Activated CD4-positive, alpha-beta memory T cell treated with anti-CD3 and anti-CD28 coated beads, Interleukin-2, amount 10 ng/mL, durations not matched to agents 7 days and 5 days (primary cell): ENCODE data around the gene OGG1. TPM values are rescaled to one million over a fixed set of nuclear protein-coding genes. Genes with fewer than 3 reads are reported as not detected.

Experiments
- CTCF ChIA-PET: fragments of 350-600 bp; sonication (Branson Sonifier 250); formaldehyde crosslinking; loops from one replicate; lab custom pipeline; 2021; ENCODE audit warnings: antibody characterized with exemption, inconsistent platforms; lab: Charles Lee
- POLR2A ChIA-PET: fragments of 350-600 bp; sonication (Branson Sonifier 250); formaldehyde crosslinking; loops from one replicate; lab custom pipeline; 2021; ENCODE audit warnings: antibody characterized with exemption; lab: Charles Lee
- DNase-seq: peaks from one replicate; pipeline ENCODE4 v3.0.0-alpha.2; 2020
- H3K27ac Mint-ChIP-seq: one replicate; pipeline ENCODE4 v1.8.0; 2021; ENCODE audit warnings: mild to moderate bottlenecking, mixed read lengths
- H3K27me3 Mint-ChIP-seq: one replicate; pipeline ENCODE4 v1.8.0; 2021; ENCODE audit warnings: mixed read lengths
- H3K36me3 Mint-ChIP-seq: one replicate; pipeline ENCODE4 v1.8.0; 2021; ENCODE audit warnings: low read depth, mixed read lengths
- H3K4me1 Mint-ChIP-seq: one replicate; pipeline ENCODE4 v1.8.0; 2021; ENCODE audit warnings: mixed read lengths
- H3K4me3 Mint-ChIP-seq: one replicate; pipeline ENCODE4 v1.8.0; 2021; ENCODE audit warnings: mild to moderate bottlenecking, mixed read lengths
- H3K9me3 Mint-ChIP-seq: one replicate; pipeline ENCODE4 v1.8.0; 2021; ENCODE audit warnings: mixed read lengths
- total RNA-seq, 2 experiments: library from RNA; stranded (reverse); gene quantifications; one replicate each; pipeline ENCODE4 v1.2.3, GENCODE V29; 2021

Gene OGG1
- total RNA-seq, 2 experiments from 2014 or later = 29.5 to 34.3 TPM

- ChIA-PET POLR2A (no interaction called here), CTCF (interaction anchor here (1.0 to 3.6 kb wide), 3 partner anchors 12 to 217 kb away, joined by 3 to 19 read pairs (median 3); partner anchors contain the start of gene CRELD1)
- Mint-ChIP-seq H3K27ac (no peak overlapping the region), H3K9me3 (no peaks in the 10 kb centered on the region), H3K4me3 (no peak overlapping the region), H3K4me1 (peaks cover 2% of the 10 kb centered on the region), H3K36me3 (no peaks in the 10 kb centered on the region), H3K27me3 (peaks cover 15% of the 10 kb centered on the region)
- peak; percentile 40 for DNase-seq
Observed at GRCh38 chr3:9715764-9716437, 33.9 kb upstream of the OGG1 start.

- H3K27me3 Mint-ChIP-seq = peaks cover 15% of the 10 kb centered on the region
- no peak for DNase-seq
- POLR2A ChIA-PET = no interaction called here
- no peak overlapping the region for H3K4me3 Mint-ChIP-seq
- H3K27ac Mint-ChIP-seq = no peak overlapping the region
- H3K36me3 Mint-ChIP-seq = no peaks in the 10 kb centered on the region
- peaks cover 2% of the 10 kb centered on the region for H3K4me1 Mint-ChIP-seq
- no peaks in the 10 kb centered on the region for H3K9me3 Mint-ChIP-seq
- CTCF ChIA-PET = interaction anchor here (1.1 to 3.6 kb wide), 2 partner anchors 11 to 216 kb away, joined by 3 to 19 read pairs; partner anchors contain the start of gene CRELD1
Observed at GRCh38 chr3:9716801-9717555, 32.8 kb upstream of the OGG1 start.

- DNase-seq = no peak
- Mint-ChIP-seq H3K9me3 (no peaks in the 10 kb centered on the region), H3K4me3 (no peak overlapping the region), H3K4me1 (peaks cover 2% of the 10 kb centered on the region), H3K27me3 (peaks cover 15% of the 10 kb centered on the region), H3K27ac (no peak overlapping the region), H3K36me3 (no peaks in the 10 kb centered on the region)
- POLR2A ChIA-PET = no interaction called here
- CTCF ChIA-PET = interaction anchor here (0.8 kb wide), 1 partner anchor 10 kb away, joined by 4 read pairs; no protein-coding TSS in a partner anchor
Observed at GRCh38 chr3:9717563-9717962, 32.2 kb upstream of the OGG1 start.

- ChIA-PET POLR2A (interaction anchor here (1.0 kb wide), 1 partner anchor 38 kb away, joined by 3 read pairs; no protein-coding TSS in a partner anchor), CTCF (interaction anchor here (0.8 kb wide), 1 partner anchor 9 kb away, joined by 4 read pairs; no protein-coding TSS in a partner anchor)
- DNase-seq = no peak
- Mint-ChIP-seq H3K27ac (no peak overlapping the region), H3K27me3 (peaks cover 16% of the 10 kb centered on the region), H3K36me3 (no peaks in the 10 kb centered on the region), H3K4me1 (peaks cover 2% of the 10 kb centered on the region), H3K4me3 (no peak overlapping the region), H3K9me3 (no peaks in the 10 kb centered on the region)
Observed at GRCh38 chr3:9718118-9718517, 31.6 kb upstream of the OGG1 start.

GRCh38 chr3:9721015-9721699 lies 28.6 kb upstream of the OGG1 start:
- H3K27ac Mint-ChIP-seq = no peak overlapping the region
- H3K4me3 Mint-ChIP-seq = no peak overlapping the region
- H3K4me1 Mint-ChIP-seq = no peaks in the 10 kb centered on the region
- CTCF ChIA-PET = interaction anchor here (0.8 to 3.3 kb wide), 3 partner anchors 9 to 219 kb away, joined by 3 to 14 read pairs (median 3); partner anchors contain the start of gene BRPF1
- H3K36me3 Mint-ChIP-seq = no peaks in the 10 kb centered on the region
- H3K9me3 Mint-ChIP-seq = no peaks in the 10 kb centered on the region
- DNase-seq = no peak
- POLR2A ChIA-PET = interaction anchor here (2.1 kb wide), 1 partner anchor 10 kb away, joined by 6 read pairs; the partner anchor contains the start of gene BRPF1
- peaks cover 14% of the 10 kb centered on the region for H3K27me3 Mint-ChIP-seq

- no peaks in the 10 kb centered on the region for H3K9me3 Mint-ChIP-seq
- CTCF ChIA-PET = interaction anchor here (0.8 to 3.3 kb wide), 3 partner anchors 10 to 220 kb away, joined by 3 to 14 read pairs (median 3); partner anchors contain the start of gene BRPF1
- DNase-seq = no peak
- POLR2A ChIA-PET = interaction anchor here (2.1 kb wide), 1 partner anchor 10 kb away, joined by 6 read pairs; the partner anchor contains the start of gene BRPF1
- H3K36me3 Mint-ChIP-seq = no peaks in the 10 kb centered on the region
- no peak overlapping the region for H3K27ac Mint-ChIP-seq
- no peak overlapping the region for H3K4me3 Mint-ChIP-seq
- H3K4me1 Mint-ChIP-seq = peaks cover 3% of the 10 kb centered on the region
- H3K27me3 Mint-ChIP-seq = peaks cover 14% of the 10 kb centered on the region
Observed at GRCh38 chr3:9721700-9722060, 28.1 kb upstream of the OGG1 start.

GRCh38 chr3:9725775-9726515 lies 23.8 kb upstream of the OGG1 start:
- Mint-ChIP-seq H3K27me3 (peaks cover 6% of the 10 kb centered on the region), H3K36me3 (no peaks in the 10 kb centered on the region), H3K9me3 (no peaks in the 10 kb centered on the region), H3K4me1 (peaks cover 30% of the 10 kb centered on the region), H3K4me3 (no peak overlapping the region), H3K27ac (no peak overlapping the region)
- ChIA-PET CTCF (interaction anchor here (2.3 kb wide), 1 partner anchor 223 kb away, joined by 17 read pairs; no protein-coding TSS in a partner anchor), POLR2A (interaction anchor here (1.5 kb wide), 1 partner anchor 363 kb away, joined by 4 read pairs; the partner anchor contains the start of gene THUMPD3)
- DNase-seq = no peak

GRCh38 chr3:9727041-9727595 lies 22.6 kb upstream of the OGG1 start:
- no peaks in the 10 kb centered on the region for H3K36me3 Mint-ChIP-seq
- peaks cover 6% of the 10 kb centered on the region for H3K27me3 Mint-ChIP-seq
- POLR2A ChIA-PET = interaction anchor here (0.9 to 1.8 kb wide), 5 partner anchors 24 to 364 kb away, joined by 3 to 7 read pairs (median 4); partner anchors contain the start of genes ARPC4, MTMR14, TADA3 and THUMPD3
- DNase-seq = peak; percentile 70
- CTCF ChIA-PET = interaction anchor here (0.6 to 3.1 kb wide), 31 partner anchors 9 to 374 kb away, joined by 3 to 21 read pairs (median 4); partner anchors contain the start of genes CAMK1, MTMR14, OGG1 and RPUSD3
- H3K9me3 Mint-ChIP-seq = no peaks in the 10 kb centered on the region
- H3K4me1 Mint-ChIP-seq = peaks cover 31% of the 10 kb centered on the region
- peak overlapping the region; percentile 24 for H3K27ac Mint-ChIP-seq
- peak overlapping the region; percentile 67 for H3K4me3 Mint-ChIP-seq

- no peaks in the 10 kb centered on the region for H3K9me3 Mint-ChIP-seq
- no peak overlapping the region for H3K4me3 Mint-ChIP-seq
- peaks cover 36% of the 10 kb centered on the region for H3K4me1 Mint-ChIP-seq
- POLR2A ChIA-PET = interaction anchor here (0.9 to 1.8 kb wide), 4 partner anchors 24 to 332 kb away, joined by 3 to 7 read pairs (median 6); partner anchors contain the start of genes ARPC4, MTMR14 and TADA3
- no peak for DNase-seq
- CTCF ChIA-PET = interaction anchor here (0.6 to 3.1 kb wide), 24 partner anchors 9 to 375 kb away, joined by 3 to 21 read pairs (median 4); partner anchors contain the start of genes CAMK1, MTMR14, OGG1 and RPUSD3
- H3K36me3 Mint-ChIP-seq = peaks cover 5% of the 10 kb centered on the region
- H3K27ac Mint-ChIP-seq = no peak overlapping the region
- peaks cover 5% of the 10 kb centered on the region for H3K27me3 Mint-ChIP-seq
Observed at GRCh38 chr3:9727743-9728142, 22.0 kb upstream of the OGG1 start.

GRCh38 chr3:9729419-9729818 lies 20.3 kb upstream of the OGG1 start:
- Mint-ChIP-seq H3K4me1 (peaks cover 52% of the 10 kb centered on the region), H3K9me3 (no peaks in the 10 kb centered on the region), H3K27me3 (peaks cover 2% of the 10 kb centered on the region), H3K27ac (no peak overlapping the region), H3K4me3 (no peak overlapping the region), H3K36me3 (peaks cover 19% of the 10 kb centered on the region)
- CTCF ChIA-PET = interaction anchor here (3.1 kb wide), 1 partner anchor 14 kb away, joined by 19 read pairs; no protein-coding TSS in a partner anchor
- POLR2A ChIA-PET = interaction anchor here (1.3 to 9.6 kb wide), 3 partner anchors 16 to 296 kb away, joined by 4 to 158 read pairs (median 9); partner anchors contain the start of genes ARPC4, OGG1 and TADA3
- DNase-seq = no peak

- Mint-ChIP-seq H3K4me1 (peaks cover 65% of the 10 kb centered on the region), H3K4me3 (peak overlapping the region; percentile 96), H3K27ac (peak overlapping the region; percentile 88), H3K9me3 (no peaks in the 10 kb centered on the region), H3K27me3 (no peaks in the 10 kb centered on the region), H3K36me3 (peaks cover 32% of the 10 kb centered on the region)
- DNase-seq = no peak
- CTCF ChIA-PET = interaction anchor here (0.7 to 3.1 kb wide), 7 partner anchors 10 to 377 kb away, joined by 3 to 14 read pairs (median 3); partner anchors contain the start of gene CRELD1
- POLR2A ChIA-PET = interaction anchor here (0.5 to 9.6 kb wide), 18 partner anchors 9 to 464 kb away, joined by 3 to 158 read pairs (median 4); partner anchors contain the start of genes ARPC4, CAMK1, CRELD1 and MTMR14
Observed at GRCh38 chr3:9730657-9731205, 19.0 kb upstream of the OGG1 start.
